ENCODE data around the gene DPYSL5.
"Not testable (repeated sequence)": the region's sequence is repeated elsewhere in the genome, so short reads cannot be mapped to it uniquely, and the experiment has no call there.

DPYSL5 gene

DNA sequence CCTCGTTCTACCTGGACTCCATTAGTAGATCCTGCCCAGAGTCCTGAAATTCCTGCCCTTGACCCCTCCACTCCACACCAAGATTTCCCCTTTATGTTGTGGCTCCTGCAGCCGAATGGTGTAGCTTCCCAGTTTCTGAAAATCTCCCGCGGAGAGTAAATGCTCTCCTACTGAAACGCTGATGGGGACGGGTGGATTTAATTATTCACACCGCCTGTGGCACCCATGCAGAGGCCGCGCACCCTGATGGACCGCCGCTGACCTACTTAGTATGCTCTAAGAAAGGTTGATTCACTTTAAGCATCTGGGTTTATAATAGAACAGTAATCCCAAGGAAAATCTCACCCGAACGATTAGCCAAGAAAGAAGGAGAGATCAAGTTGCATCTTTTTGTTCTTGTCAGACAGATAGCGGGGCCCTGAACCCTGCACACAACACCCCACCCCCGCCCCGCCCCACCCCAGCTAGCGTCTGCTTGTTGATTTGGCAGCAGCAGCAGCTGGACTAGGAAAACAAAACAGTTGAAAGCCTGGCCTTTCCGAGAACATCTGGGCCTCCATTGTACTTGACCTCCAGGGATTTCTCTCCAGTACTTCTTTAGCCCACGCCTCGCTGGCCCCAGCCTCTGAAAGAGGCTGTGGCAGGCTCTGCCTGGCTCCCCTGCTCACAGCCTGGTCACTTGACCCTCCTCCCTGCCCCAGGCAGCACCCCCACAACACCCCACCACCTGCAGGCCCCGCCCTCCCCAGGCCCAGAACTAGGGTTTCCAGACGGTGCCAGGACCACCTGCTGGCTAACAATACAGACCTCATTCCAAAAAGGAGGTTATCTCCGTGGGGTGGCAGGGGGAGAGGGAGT lies 53.6 kb downstream of the DPYSL5 start:
- DNase-seq = peak; percentile 69 to 84

DNA sequence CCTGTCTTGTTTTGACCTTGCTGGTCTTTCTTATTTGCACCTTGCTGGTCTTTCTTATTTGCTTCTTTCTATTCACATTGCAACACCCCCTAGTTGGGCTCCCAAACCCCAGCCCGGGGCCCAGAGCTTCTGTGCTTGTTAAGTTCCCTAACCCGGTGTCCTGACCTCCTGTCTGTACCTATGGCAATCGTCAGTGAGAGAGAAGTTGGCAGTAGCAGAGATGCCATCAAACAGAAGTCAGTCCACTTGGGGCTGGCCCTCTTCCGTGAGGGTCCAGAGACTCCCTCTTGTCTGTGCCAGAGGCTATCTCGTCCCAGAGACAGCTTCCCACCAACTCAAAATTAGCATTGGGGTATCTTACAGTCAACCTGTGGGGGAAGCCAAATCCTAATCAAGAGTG lies 55.7 kb downstream of the DPYSL5 start:
- no peak for DNase-seq

DNA sequence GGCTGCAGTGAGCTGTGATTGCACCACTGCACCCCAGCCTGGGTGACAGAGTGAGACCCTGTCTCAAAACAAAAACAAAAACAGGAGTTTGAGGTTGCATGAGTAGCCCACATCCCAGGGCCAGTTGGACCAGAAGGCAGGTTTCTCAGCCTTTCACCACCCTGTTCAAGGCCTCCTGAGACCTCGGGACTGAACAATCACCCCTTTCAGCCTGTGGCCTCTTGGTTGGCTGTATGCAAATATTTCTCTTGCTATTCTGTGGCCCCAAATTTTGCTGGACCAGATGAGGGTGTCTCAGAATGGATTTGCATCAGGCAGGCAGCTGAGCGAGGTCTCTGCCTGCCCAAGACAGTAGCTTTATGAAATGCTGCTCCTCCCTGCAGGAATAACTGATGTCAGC lies 56.9 kb downstream of the DPYSL5 start:
- DNase-seq = no peak

DNA sequence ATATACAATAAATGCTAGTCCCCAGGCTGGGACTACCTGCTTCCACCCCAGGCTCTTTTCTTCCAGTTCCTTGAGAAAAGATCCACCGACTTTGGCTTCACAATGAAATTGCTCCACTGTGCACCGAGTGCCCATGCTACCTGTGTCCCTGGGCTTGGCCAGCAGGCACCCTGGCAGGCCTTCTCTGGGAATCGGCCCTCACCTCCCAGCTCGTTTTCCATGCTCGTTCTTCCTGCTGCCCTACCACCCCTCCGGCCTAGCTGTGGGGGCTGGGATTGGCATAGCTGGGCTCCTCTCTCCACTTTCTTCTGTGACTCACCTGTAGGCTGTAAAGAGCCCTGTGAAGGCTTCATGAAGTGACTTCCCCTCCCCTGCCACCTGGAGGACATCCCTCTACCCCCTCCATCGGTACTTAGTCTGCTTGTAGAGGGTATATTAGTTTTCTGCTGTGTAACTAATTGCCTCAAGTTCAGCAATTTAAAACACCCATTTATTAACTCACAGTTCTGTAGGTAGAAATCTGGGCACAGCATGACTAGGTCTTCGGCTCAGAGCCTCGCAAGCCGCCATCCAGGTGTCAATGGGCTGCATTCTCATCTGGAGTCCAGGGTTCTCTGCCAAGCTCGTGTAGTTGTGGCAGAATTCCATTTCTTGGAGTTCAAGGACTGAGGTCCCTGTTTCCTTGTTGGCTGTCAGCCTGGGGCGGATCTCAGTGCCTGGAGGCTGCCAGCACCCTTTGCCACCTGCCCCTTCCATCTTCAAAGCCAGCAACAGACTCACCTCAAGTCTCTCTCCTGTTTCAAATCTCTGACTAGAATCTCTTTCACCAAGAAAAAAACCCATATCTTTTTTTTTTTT lies 57.6 kb downstream of the DPYSL5 start:
- DNase-seq = no peak

DNA sequence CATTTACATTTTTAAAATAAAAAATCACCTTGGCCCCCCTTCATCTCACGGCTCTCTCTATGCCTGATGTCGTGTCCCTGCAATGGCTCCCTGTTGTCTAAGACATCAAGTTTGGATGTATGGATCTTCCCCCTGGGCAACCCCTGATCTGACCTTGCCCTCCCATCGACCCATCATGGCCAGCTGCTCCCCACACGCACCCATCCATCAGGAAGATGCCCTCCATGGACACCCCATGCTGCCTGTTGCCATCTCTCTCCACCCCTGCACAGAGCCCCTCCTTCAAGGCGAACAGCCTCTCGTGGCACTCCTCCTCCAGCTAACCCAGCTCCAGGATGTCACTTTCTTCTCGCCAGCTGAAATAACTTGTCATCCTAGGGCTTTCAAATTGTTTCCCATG lies 59.5 kb downstream of the DPYSL5 start:
- no peak for DNase-seq

DNA sequence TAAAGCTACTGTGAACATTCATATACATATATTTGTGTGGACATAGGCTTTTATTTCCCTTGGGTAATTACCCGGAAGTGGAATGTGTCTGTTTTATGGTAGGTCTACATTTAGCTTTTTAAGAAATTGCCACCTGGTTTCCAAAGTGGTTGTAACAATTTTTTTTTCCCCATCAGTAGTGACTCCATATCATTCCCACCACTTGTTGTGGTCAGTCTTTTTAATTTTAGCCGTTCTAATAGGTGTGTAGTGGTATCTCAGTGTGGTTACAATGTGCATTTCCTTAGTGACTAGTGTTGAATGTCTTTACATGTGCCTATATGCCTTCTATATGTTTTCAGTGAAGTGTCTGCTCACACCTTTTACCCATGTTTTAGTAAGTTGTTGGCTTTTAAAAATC lies 62.2 kb downstream of the DPYSL5 start:
- no peak for DNase-seq

DNA sequence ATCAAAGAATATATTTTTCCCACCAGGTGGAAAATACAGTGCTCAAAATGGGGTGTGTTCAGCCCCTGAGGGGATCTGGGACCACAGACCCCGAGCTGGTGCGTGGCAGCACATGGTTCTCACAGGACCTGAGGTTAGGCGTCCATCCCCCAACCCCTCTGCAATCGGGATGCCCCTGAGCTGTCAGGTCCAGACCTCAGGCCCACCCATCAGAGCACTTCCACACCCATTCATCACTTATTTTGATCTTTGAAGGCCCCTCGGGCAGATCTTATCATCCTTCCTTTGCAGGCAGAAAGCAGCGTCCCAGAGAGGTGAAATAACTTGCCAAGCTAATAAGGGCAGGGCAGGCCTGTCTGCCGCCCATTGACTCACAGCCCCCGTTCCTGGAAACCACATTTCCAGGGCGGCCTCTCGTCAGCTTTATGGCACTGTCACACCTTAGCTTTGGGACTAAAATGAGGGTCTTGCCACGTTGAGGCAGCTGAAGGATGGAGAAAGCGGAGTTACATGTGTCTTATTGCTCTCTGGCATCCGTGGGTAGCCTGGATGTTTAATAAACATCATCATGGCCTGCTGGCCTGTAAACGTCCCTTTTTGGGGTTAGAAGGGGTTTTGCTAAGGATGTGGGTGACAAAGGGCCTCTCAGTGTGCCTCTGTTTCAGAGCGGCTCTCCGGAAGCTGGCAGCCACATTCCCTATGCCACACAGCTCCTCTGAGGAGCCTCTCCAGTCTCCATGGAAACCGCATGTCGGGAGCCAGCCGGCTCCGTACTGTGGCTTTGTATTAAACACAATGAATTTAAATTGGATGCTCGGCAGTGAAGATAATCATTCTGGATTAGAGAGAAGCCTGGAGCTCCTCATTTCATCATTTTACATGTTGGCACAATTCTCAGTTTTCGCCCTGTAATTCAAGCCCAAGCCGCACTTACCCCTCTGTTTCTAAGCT lies 64.3 kb downstream of the DPYSL5 start:
- DNase-seq = peak; percentile 83 to 86

DNA sequence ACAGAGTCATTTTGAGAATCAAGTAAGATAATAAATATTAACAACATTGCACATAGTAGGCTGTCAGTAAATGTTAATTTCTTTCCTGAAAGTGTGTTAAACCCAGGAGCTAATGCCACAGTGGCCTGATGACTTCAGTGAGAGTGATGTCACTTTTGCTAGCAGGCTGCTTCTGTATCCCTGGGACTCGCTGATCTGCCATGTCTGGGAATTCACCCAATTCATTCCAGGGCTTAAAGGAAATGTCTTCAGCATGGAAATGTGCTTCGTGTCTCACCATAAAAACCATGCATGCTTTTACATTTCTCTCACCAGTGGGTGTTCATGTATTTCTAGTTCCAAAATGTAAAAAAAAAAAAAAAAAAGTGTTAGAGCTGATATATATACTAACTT lies 65.7 kb downstream of the DPYSL5 start:
- peak in 1 of 2 donors; percentile 63 for DNase-seq

DNA sequence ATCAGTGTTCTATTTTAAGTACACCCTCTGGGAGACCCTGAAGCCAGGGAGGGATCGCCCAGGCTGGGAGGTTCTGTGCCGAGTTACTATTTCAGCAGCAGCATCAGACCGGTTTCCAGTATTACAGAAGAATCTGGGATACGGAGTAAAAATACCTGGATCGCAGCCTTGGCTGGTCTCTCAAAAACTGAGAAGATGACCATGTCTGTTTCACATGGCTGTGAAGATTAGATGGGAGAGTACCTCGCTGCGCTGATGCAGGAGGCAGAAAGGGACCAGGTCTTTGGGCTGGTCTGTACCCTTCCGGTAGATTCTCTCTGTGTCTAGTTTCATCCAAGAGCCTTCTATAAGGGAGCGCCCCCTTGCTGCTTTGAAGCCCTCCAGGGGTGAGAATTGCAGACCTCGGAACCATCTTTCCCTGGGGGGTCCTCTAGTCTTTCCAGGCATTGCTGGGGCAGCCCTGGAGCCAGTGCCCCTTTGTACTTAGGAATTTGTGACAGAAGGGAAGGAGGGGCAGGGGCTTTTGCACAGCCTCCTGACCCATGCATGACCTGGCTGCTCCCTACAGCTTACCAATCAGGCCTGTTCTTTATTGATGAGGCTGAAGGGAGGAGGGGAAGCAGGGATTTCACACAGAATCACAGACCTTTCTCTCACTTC lies 66.2 kb downstream of the DPYSL5 start:
- DNase-seq = no peak

DNA sequence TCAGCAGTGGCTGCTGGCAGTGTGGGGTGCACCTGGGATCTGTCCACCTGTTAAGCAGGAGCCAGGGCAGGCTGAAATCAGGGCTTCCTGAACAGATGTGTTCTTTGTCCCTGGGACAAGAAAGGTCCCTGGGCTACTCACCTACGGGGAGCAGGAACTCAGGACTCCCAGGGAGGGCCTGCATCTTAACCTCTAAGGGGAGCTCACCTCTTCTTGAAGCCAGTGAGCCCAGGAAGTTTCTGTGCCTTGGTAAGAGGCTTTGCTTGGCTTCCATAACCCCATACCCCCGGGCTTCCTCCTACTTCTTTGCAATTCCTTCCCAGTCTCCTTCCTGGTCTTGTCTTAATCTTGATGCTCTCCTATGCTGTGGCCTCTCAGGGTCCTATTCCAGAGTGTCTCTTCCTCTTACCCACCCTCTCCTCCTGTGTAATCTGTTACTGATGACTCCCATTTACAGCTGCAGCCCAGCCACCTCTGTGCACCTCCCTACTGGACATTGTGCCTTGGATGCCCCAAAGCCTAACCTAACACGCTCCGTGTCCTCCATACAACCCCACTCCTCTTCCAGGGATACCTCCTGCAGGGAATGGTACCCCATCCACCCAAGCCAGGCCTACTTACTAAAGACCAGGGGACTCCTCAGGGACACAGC lies 66.9 kb downstream of the DPYSL5 start:
- DNase-seq = no peak

DNA sequence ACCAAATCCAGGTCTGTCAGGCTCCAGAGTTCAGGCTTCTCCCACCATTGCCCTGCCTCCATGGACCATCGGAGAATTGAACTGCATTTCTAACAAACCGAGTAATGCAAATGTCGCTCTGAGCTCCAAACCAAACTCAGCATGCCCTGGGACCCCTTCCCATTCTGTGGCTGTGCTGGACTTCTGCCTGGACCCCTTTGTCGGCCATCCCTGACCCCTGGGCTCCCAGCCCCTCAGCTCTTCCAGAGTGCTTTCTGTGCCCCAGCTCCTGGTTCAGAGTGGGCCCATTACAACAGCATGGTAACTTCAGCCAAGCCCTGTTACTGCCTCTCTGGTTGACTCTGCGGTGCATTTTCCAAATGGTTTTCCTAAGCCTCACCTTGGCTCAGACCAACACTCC lies 67.4 kb downstream of the DPYSL5 start:
- DNase-seq = no peak

DNA sequence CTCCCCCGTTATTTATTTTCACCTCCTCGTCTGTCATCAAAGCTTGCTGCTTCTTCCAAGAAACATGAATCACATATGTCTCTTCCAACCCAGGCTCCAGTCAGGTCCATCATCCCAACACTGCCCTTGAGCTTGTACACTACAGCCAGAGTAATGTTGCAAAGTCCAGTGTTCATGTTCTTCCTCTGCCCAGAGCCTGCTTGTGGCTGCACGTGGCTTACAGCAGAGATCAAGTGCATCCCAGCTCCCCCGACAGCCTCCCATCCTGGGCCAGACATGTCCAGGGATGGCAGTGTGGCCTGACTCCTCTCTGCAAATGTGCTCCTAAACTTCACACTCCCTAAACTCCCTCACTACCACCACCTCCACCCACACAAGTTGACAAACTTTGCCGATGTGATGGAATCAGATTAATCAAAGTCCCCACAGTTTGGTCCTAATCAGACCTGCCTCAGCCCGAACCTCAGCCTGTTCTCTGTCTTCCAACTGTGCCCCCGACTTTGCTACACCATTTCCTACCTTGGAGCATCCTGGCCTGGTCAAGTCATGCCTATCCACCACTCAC lies 68.3 kb downstream of the DPYSL5 start:
- no peak for DNase-seq

DNA sequence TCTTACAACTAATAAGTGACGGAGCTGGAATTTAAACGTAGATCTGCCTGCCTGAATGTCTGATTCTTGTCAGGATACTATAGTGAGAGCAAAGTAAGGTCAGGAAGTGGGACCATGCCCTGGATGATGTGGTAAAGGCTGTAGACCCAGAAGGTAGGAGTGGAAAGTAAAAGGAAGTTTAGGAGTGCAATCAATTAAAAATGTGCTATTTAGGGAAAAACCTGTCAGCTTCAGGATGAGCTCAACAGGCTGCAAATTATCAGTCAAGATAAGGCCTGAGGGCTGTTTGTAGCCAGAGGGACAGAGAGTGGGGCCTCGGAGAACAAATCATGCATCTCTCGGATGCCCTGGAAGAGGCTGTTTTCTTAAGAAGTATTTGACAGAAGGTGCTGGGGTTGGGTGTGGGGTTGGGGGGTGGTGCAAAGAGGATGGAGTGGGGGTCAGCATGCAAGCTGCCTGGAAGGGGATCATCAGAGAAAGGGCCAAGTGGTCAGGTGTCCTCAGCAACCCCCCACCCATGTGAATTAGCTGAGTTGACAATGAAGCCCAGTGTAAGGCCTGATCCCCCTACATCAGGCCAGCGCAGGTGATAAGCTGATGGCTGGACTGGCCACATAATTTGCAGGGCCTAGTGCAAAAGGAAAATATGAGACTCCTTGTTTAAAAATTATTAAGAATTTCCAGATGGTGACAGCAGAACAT lies 69.4 kb downstream of the DPYSL5 start:
- DNase-seq = no peak

DNA sequence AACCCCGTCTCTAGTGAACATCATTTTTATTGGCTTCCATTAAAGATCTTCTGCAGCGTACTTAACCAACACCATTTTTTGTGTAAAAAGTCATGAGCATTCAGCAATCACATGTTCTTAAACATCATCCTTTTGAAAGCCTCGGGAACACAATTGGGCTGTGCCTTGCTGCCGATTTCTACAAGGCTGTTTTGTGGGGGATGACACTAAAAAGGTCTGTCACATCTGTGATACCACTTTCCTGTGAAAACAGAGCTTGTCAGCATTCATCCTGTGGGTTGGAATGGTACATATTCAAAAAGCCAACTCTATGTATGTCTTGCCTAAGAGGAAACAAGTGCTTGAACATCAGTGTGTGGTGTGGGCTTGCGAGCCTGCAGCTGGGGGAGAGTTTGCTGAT lies 73.4 kb downstream of the DPYSL5 start:
- DNase-seq = peak in 1 of 2 donors; percentile 23

DNA sequence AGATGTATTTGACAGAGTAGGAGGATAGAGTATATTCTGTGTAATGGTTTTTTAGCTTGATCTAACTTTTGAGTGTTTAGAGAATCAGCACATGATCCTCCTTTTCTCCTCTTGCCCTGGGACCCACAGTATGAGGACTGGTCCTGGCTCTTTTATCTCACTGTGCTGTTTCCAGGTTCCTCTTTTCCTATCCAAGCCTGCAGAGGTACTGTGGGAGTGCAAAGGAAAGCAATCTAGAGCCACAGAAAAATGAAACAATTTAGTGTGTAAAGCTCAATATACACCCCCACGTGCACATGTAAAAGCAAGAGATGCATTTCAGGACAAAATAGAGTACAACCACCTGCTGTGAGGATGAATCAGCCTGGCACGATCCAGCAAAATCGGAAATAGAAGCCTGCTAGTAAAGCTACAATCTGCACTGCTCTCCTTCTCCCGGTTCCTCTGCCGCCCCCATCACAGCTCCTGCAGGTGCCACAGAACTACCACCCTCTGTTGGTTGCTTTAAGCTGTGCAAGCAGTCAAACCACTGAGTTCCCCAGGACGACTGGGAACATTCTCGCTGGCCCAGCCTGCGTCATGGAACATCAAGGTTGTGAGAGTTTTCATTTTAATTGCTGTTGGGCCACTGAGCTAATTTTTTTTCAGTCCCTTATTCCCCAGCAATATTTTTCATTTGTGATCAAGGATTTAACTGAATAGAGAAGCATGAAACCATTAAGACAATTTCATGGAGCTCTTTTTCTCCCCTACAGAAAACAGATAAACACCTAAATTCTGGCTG lies 74.7 kb downstream of the DPYSL5 start:
- peak; percentile 66 to 88 for DNase-seq

DNA sequence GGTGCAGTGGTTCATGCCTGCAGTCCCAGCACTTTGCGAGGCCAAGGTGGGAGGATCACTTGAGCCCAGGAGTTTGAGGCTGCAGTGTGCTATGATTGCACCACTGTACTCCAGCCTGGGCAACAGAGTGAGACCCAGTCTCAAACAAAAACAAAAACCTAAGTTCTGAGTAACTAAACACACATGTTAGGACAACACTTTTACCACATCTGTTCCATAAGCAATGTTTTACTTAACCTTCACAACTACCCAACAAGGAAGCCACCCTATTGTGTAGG lies 75.2 kb downstream of the DPYSL5 start:
- DNase-seq = not testable (repeated sequence)

DNA sequence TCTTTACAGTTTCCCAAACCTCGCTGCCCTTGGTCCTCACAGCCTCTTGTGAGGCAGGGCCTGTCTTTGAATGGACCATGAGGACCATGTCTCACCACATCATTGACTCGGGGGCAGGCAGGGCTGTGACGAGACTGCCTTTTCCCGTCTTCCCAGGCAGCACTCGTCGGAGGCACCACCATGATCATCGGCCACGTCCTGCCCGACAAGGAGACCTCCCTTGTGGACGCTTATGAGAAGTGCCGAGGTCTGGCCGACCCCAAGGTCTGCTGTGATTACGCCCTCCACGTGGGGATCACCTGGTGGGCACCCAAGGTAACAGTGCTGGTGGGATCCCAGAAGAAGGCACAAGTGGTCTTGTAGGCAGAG lies 76.8 kb downstream of the DPYSL5 start:
- no peak for DNase-seq

DNA sequence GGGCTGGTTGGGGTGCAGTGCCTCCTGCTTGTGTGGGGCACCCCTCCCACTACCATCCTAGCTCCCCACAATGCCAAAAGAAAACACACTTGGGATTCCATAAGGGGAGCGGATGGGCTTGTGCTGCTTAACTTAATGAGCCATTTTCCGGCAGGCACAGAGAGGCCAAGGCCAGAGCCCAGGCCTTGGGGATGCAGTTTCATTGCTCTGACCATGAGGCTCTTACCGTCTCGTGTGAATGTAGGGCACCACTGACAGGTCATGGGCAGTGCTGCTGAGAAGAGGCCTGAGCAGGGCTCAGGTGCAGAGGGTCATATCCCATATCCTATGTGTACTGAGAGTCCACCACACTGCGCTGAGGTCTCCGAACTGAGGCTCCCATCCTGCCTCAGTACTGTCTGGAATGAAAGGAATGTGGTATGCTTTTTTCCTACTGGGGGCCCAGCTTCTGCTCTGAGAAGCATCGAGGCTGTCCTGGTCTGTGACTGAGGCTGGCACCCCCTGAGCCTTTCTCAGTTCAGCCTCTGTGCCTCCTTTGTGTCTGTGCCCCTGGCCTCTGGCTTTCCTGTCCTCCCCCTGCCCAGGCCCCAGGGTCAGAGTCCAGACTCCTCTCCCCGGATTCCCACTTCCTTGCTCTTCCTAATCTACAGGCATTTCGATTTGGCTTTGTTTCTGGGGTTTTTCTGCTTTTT lies 77.3 kb downstream of the DPYSL5 start:
- no peak for DNase-seq

DNA sequence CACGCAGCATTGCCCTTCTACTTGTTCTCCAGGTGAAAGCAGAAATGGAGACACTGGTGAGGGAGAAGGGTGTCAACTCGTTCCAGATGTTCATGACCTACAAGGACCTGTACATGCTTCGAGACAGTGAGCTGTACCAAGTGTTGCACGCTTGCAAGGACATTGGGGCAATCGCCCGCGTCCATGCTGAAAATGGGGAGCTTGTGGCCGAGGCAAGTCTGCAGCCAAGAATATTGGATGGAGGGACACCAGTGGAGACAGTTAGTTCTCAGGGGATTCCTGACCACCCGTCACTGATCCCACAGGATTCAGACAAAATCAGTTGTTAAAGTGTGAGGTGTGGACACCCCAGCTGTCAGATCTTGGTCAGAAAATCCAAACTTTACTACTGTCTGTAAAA lies 79.3 kb downstream of the DPYSL5 start:
- no peak for DNase-seq

DNA sequence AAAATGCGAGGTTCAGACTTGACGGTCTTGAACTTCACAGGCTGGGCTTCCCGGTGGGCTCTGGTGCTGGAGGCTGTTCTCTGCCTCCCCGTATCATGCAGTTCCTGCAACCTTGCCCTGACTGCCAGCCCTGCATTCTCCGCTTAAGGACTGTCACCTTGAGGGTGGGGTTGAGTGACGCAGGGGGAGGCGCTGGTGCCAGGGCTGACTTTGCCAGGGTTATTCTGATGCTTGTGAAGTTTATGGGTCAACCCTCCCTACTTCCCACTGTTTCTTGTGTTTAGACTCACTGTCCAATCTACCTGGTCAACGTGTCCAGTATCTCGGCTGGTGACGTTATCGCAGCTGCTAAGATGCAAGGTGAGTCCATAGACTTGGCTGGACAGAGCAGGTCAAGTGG lies 85.0 kb downstream of the DPYSL5 start:
- no peak for DNase-seq
